Lower lobe of right lung (tissue), 2 donors: ENCODE results near the gene ZNF688. TPM values are rescaled to one million over a fixed set of nuclear protein-coding genes. Genes with fewer than 3 reads are reported as not detected.

Experiments used
- ATAC-seq, 2 donors: fragments of 200-7000 bp; cut with Tn5 transposase; one replicate each; pipeline ENCODE4 v1.9.1; 2020 to 2022; ENCODE audit warnings: mild to moderate bottlenecking in 2 of 2, moderate library complexity in 2 of 2
- DNase-seq: peaks from one replicate; pipeline ENCODE4 v3.0.0-alpha.2; 2020
- H3K27ac ChIP-seq: fragments of 200-600 bp; one replicate; pipeline ENCODE4 v1.8.0; 2022
- H3K27me3 ChIP-seq: fragments of 200-600 bp; one replicate; pipeline ENCODE4 v1.8.0; 2022; ENCODE audit warnings: low read depth
- H3K36me3 ChIP-seq: fragments of 200-600 bp; one replicate; pipeline ENCODE4 v1.8.0; 2022; ENCODE audit warnings: mild to moderate bottlenecking
- H3K4me1 ChIP-seq: fragments of 200-600 bp; one replicate; pipeline ENCODE4 v1.8.0; 2022
- H3K4me3 ChIP-seq: fragments of 200-600 bp; one replicate; pipeline ENCODE4 v1.8.0; 2022; ENCODE audit warnings: mild to moderate bottlenecking
- H3K9me3 ChIP-seq: fragments of 200-600 bp; one replicate; pipeline ENCODE4 v1.8.0; 2022
- CTCF ChIP-seq: fragments of 200-600 bp; IDR thresholded peaks from one replicate; pipeline ENCODE4 v1.8.0; 2022; ENCODE audit warnings: antibody characterized with exemption, mild to moderate bottlenecking
- intact Hi-C: fragments of 100-400 bp; cut with DNase I; formaldehyde crosslinking; loops from one replicate; pipeline ENCODE4 v1.11.0; 2022
- total RNA-seq: library from RNA; stranded (reverse); fragmentation: NEBNext Ultra II Directional; extraction: Animal tissue kit (Norgen Biotek cat#: 25700); gene quantifications from one replicate; pipeline ENCODE4 v1.2.1, GENCODE V29; 2021
- donor health status: DM: no; HTN: yes; CAD: no; lungs with severe emphysema.

Gene ZNF688
- total RNA-seq, 1 donor from 2014 or later: 13.5 TPM

GRCh38 chr16:30526823-30527634, 44.5 kb downstream of the ZNF688 start:
- Histone ChIP-seq H3K27ac (peak overlapping the region; percentile 98), H3K27me3 (no peaks in the 10 kb centered on the region), H3K4me1 (peaks cover 23% of the 10 kb centered on the region), H3K36me3 (peaks cover 26% of the 10 kb centered on the region), H3K9me3 (no peaks in the 10 kb centered on the region), H3K4me3 (peak overlapping the region; percentile 88)
- peak; percentile 96 for ATAC-seq
- DNase-seq: peak; percentile 99
- TF ChIP-seq CTCF: peak; percentile 26
- intact Hi-C loops: no loop called here

DNA sequence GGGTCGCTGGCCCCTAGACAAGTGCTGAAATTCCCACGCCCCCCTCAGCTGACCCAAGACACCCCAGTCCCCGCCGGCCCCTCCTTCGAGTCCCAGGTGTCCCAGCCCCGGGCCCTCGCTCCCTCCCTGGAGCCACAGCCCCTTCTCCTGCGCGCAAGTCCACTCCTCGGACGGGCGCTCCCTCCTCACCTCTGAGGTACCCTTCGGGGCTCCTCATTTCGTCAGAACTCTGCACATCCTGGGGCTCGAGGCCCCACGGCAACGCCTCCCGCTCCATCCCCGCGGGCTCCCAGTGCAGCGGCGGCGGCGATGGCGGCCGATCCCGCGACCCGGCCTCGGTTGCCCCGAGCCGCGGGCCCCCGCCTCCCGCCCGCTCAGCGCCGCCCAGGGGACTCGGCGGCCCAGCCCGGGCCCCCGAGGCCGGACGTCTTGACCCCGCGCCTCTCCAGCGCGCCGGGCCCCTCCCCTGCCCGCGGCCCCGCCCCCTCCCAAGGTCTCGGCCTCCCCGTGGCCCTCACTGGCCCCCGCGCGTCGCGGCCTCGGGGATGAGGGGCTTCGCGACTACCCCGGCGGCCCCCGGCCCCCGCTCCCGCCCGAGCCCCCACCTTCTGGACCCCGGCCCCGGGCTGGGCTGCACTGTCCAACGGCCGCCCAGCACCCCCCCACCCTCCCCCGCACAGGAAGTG, 45.2 kb downstream of the ZNF688 start, which contains the start of gene ZNF768:
TSS of gene ZNF768 (minus strand) at position 430 of the 686 bp plus-strand sequence. CDS start at position 277, 153 bp downstream.
- DNase-seq (peak; percentile 64), ATAC-seq (peak; percentile 57 to 65)
- no peak for TF ChIP-seq CTCF
- no peaks in the 10 kb centered on the region for H3K9me3 ChIP-seq
- peaks cover 23% of the 10 kb centered on the region for H3K4me1 ChIP-seq
- H3K27ac ChIP-seq: peak within 1 kb of the TSS; percentile 98
- H3K36me3 ChIP-seq: peaks cover 18% of the 10 kb centered on the region
- H3K4me3 ChIP-seq: peak within 1 kb of the TSS; percentile 88
- intact Hi-C loops: no loop called here
- no peaks in the 10 kb centered on the region for H3K27me3 ChIP-seq

DNA sequence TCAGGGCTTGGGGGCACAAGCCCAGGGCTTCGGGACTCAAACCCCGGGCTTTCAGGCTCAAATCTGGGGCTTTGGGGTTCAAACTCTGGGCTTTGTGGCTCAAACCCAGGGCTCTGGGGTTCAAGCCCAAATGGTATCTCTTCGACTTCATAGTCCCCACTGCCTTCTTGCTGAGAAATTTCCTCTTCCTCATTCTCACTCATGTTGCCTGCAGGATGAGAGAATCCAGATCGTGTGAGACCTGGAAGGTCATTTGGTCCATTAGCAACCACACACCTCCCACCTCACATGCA, 45.7 kb downstream of the ZNF688 start:
- intact Hi-C loops: no loop called here
- peak overlapping the region; percentile 98 for H3K27ac ChIP-seq
- no peaks in the 10 kb centered on the region for H3K27me3 ChIP-seq
- H3K4me3 ChIP-seq: peak overlapping the region; percentile 88
- no peak for DNase-seq
- H3K36me3 ChIP-seq: peaks cover 15% of the 10 kb centered on the region
- H3K9me3 ChIP-seq: no peaks in the 10 kb centered on the region
- H3K4me1 ChIP-seq: peaks cover 23% of the 10 kb centered on the region
- no peak for ATAC-seq
- TF ChIP-seq CTCF: no peak

DNA sequence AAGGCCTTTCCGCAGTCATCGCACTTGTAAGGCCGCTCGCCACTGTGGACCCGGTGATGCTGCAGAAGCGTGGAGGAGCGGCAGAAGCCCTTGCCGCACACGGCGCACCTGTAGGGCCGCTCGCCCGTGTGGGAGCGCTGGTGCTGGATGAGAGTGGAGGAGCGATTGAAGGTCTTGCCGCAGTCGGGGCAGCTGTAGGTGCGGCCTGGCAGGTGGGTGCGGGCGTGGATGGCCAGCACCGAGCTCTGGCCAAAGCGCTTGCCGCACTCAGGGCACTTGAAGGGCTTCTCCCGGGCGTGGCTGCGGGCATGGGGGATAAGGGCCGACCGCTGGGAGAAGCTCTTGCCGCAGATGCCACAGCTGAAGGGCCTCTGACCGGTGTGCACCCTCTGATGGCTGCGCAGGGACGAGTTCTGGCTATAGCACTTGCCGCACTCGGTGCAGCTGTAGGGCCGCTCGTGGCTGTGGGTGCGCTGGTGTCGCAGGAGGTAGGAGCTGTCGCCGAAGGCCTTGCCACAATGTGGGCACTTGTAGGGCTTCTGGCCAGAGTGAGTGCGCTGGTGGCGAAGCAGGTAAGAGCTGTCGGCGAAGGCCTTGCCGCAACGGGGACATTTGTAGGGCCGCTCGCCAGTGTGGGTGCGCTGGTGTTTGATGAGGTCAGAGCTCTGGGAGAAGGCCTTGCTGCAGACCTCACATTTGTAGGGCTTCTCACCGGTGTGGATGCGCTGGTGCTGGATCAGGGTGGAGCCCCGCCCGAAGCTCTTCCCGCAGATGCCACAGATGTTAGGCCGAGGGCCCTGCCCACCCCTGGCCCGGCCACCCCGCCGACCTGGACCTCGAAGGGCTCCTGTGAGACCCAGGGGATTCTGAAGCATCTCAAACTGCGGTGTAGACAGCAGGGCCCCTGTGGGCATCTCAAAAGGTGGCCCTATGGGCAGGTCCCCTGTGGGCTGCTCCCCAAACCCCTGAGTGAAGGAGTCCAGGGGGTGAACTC, 46.6 kb downstream of the ZNF688 start:
- Histone ChIP-seq H3K27me3 (no peaks in the 10 kb centered on the region), H3K9me3 (no peaks in the 10 kb centered on the region), H3K4me1 (peaks cover 23% of the 10 kb centered on the region), H3K36me3 (peaks cover 11% of the 10 kb centered on the region), H3K4me3 (no peak overlapping the region), H3K27ac (no peak overlapping the region)
- no peak for TF ChIP-seq CTCF
- ATAC-seq (no peak), DNase-seq (no peak)
- intact Hi-C loops: no loop called here
